Mesendoderm (in vitro differentiated cells): ENCODE measurements around the gene HID1.
"Not testable (repeated sequence)": the region's sequence is repeated elsewhere in the genome, so short reads cannot be mapped to it uniquely, and the experiment has no call there.

Experiments
- DNase-seq: peaks from one replicate; pipeline ENCODE4 v3.0.0; 2013
- H2AK5ac ChIP-seq: 2 replicates; pipeline ENCODE4 v1.6.1; 2013; ENCODE audit warnings: low read length, inconsistent platforms
- H2BK120ac ChIP-seq: 2 replicates; pipeline ENCODE4 v1.6.1; 2013; ENCODE audit warnings: low read depth, mild to moderate bottlenecking, low read length, moderate library complexity, mixed read lengths
- H2BK15ac ChIP-seq: replicated peaks from 2 replicates; pipeline ENCODE4 v1.6.1; 2013; ENCODE audit warnings: low read depth, mild to moderate bottlenecking, moderate library complexity
- H2BK5ac ChIP-seq: 2 replicates; pipeline ENCODE4 v1.6.1; 2013; ENCODE audit warnings: low read length, inconsistent platforms
- H3K18ac ChIP-seq: 2 replicates; pipeline ENCODE4 v1.6.1; 2013; ENCODE audit warnings: mild to moderate bottlenecking, low read length, mixed read lengths
- H3K23ac ChIP-seq: one replicate; pipeline ENCODE4 v1.6.1; 2013; ENCODE audit warnings: low read length
- H3K27ac ChIP-seq: 2 replicates; pipeline ENCODE4 v1.5.1; 2013; ENCODE audit warnings: low read depth, mild to moderate bottlenecking, inconsistent platforms, low read length, moderate library complexity
- H3K27me3 ChIP-seq: 2 replicates; pipeline ENCODE4 v1.6.1; 2013; ENCODE audit warnings: low read length, control low read depth, mild to moderate bottlenecking, inconsistent platforms; ENCODE audit not compliant: insufficient read depth, poor library complexity
- H3K36me3 ChIP-seq: 2 replicates; pipeline ENCODE4 v1.6.1; 2013; ENCODE audit warnings: low read length, inconsistent platforms; ENCODE audit not compliant: control insufficient read depth, insufficient read depth
- H3K4ac ChIP-seq: one replicate; pipeline ENCODE4 v1.6.1; 2013; ENCODE audit warnings: low read depth, mild to moderate bottlenecking, low read length, moderate library complexity
- H3K4me1 ChIP-seq: 2 replicates; pipeline ENCODE4 v1.6.1; 2013; ENCODE audit warnings: low read depth, low read length, inconsistent platforms; ENCODE audit not compliant: control insufficient read depth
- H3K4me2 ChIP-seq: 2 replicates; pipeline ENCODE4 v1.6.1; 2013; ENCODE audit warnings: low read length
- H3K4me3 ChIP-seq: 2 replicates; pipeline ENCODE4 v1.5.1; 2013; ENCODE audit warnings: mild to moderate bottlenecking, low read length
- H3K56ac ChIP-seq: one replicate; pipeline ENCODE4 v1.6.1; 2013; ENCODE audit warnings: low read length
- H3K79me1 ChIP-seq: 2 replicates; pipeline ENCODE4 v1.6.1; 2013; ENCODE audit warnings: low read length, inconsistent platforms
- H3K79me2 ChIP-seq: 2 replicates; pipeline ENCODE4 v1.6.1; 2013; ENCODE audit warnings: mild to moderate bottlenecking, low read length; ENCODE audit not compliant: control insufficient read depth, insufficient read depth
- H3K9ac ChIP-seq: 2 replicates; pipeline ENCODE4 v1.6.1; 2013; ENCODE audit warnings: low read length, inconsistent platforms
- H4K5ac ChIP-seq: one replicate; pipeline ENCODE4 v1.6.1; 2013; ENCODE audit warnings: low read length
- H4K8ac ChIP-seq: one replicate; pipeline ENCODE4 v1.6.1; 2013; ENCODE audit warnings: low read depth, mild to moderate bottlenecking, control low read depth, low read length, moderate library complexity
- WGBS: extraction: QIAGEN DNeasy Blood & Tissue Kit; methylation state at CpG from one replicate; pipeline ENCODE4 v1.1.7; 2013; ENCODE audit warnings: low lambda C conversion rate, missing lambda C conversion rate; ENCODE audit not compliant: insufficient coverage; ENCODE audit errors: extremely low coverage; 5-methylcytosine and 5-hydroxymethylcytosine counted together

HID1 gene

GRCh38 chr17:74916136-74916850, 56.3 kb downstream of the HID1 start:
- Histone ChIP-seq H3K4me3 (no peak overlapping the region), H3K4me2 (no peak overlapping the region), H3K79me2 (no peaks in the 10 kb centered on the region), H2BK120ac (no peak overlapping the region), H3K18ac (no peak overlapping the region), H3K23ac (no peak overlapping the region), H2AK5ac (no peak overlapping the region), H3K4me1 (no peaks in the 10 kb centered on the region), H2BK15ac (no peak overlapping the region), H3K4ac (no peak overlapping the region), H4K5ac (no peak overlapping the region), H3K27ac (no peak overlapping the region), H3K56ac (no peak overlapping the region), H3K9ac (no peak overlapping the region), H3K79me1 (no peaks in the 10 kb centered on the region), H3K27me3 (no peaks in the 10 kb centered on the region), H4K8ac (no peak overlapping the region), H3K36me3 (no peaks in the 10 kb centered on the region), H2BK5ac (no peak overlapping the region)
- no CpG with 5 or more reads among the region's 13 CpGs for WGBS
- no peak for DNase-seq

- not testable (repeated sequence) for DNase-seq, H4K8ac ChIP-seq, H3K18ac ChIP-seq, H3K4me3 ChIP-seq, H3K79me1 ChIP-seq, H2BK120ac ChIP-seq, H3K36me3 ChIP-seq, H3K4ac ChIP-seq, H3K79me2 ChIP-seq, H3K56ac ChIP-seq, H3K27ac ChIP-seq, H2BK5ac ChIP-seq, H3K23ac ChIP-seq, H4K5ac ChIP-seq, H2AK5ac ChIP-seq, H2BK15ac ChIP-seq, H3K4me2 ChIP-seq, H3K27me3 ChIP-seq, H3K9ac ChIP-seq, H3K4me1 ChIP-seq
- no CpG with 5 or more reads among the region's 8 CpGs for WGBS
These were observed 61.1 kb downstream of the HID1 start for GRCh38 chr17:74911423-74911822.

GRCh38 chr17:74909097-74909496, 63.5 kb downstream of the HID1 start:
- not testable (repeated sequence) for H3K36me3 ChIP-seq, H2AK5ac ChIP-seq, H3K27ac ChIP-seq, H3K4me1 ChIP-seq, H4K8ac ChIP-seq, H3K56ac ChIP-seq, H3K4me3 ChIP-seq, H3K18ac ChIP-seq, H2BK120ac ChIP-seq, H3K27me3 ChIP-seq, H3K79me2 ChIP-seq, H2BK5ac ChIP-seq, H4K5ac ChIP-seq, H3K4ac ChIP-seq, H3K79me1 ChIP-seq, H3K23ac ChIP-seq, H2BK15ac ChIP-seq, H3K9ac ChIP-seq, H3K4me2 ChIP-seq
- no CpG with 5 or more reads among the region's 4 CpGs for WGBS
- peak; percentile 39 for DNase-seq

DNA sequence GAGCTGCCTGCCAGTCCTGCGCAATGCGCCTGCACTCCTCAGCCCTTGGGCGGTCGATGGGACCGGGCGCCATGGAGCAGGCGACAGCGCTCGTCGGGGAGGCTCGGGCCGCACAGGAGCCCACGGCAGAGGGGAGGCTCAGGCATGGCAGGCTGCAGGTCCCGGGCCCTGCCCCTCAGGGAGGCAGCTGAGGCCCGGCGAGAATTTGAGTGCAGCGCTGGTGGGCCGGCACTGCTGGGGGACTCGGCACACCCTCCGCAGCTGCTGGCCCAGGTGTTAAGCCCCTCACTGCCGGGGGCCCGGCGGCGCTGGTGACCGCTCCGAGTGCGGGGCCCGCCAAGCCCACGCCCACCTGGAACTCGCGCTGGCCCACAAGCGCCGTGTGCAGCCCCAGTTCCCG, 65.5 kb downstream of the HID1 start:
- Histone ChIP-seq H3K23ac (no peak overlapping the region), H3K36me3 (no peaks in the 10 kb centered on the region), H3K4me1 (no peaks in the 10 kb centered on the region), H2BK5ac (no peak overlapping the region), H3K4ac (no peak overlapping the region), H4K5ac (no peak overlapping the region), H3K27ac (no peak overlapping the region), H3K9ac (no peak overlapping the region), H3K79me1 (no peaks in the 10 kb centered on the region), H2AK5ac (no peak overlapping the region), H3K56ac (no peak overlapping the region), H3K4me3 (no peak overlapping the region), H3K4me2 (no peak overlapping the region), H3K18ac (no peak overlapping the region), H4K8ac (no peak overlapping the region), H2BK120ac (no peak overlapping the region), H3K79me2 (no peaks in the 10 kb centered on the region), H2BK15ac (no peak overlapping the region), H3K27me3 (no peaks in the 10 kb centered on the region)
- DNase-seq: no peak
- no CpG with 5 or more reads among the region's 34 CpGs for WGBS

GRCh38 chr17:74906214-74906793, 66.3 kb downstream of the HID1 start:
- not testable (repeated sequence) for H2BK15ac ChIP-seq, H3K23ac ChIP-seq, H3K36me3 ChIP-seq, H3K4me2 ChIP-seq, H4K8ac ChIP-seq, H2AK5ac ChIP-seq, H3K27ac ChIP-seq, H3K18ac ChIP-seq, H3K4me3 ChIP-seq, H3K9ac ChIP-seq, H4K5ac ChIP-seq, H3K27me3 ChIP-seq, H3K79me1 ChIP-seq, H3K4ac ChIP-seq, H3K79me2 ChIP-seq, H2BK120ac ChIP-seq, DNase-seq, H3K4me1 ChIP-seq, H3K56ac ChIP-seq, H2BK5ac ChIP-seq
- no CpG with 5 or more reads among the region's 6 CpGs for WGBS
